ENCODE measurements around the gene CHRNB1.
A peak's percentile ranks its signal among the peaks of the same experiment; 100 is the strongest.
"Not testable (repeated sequence)": the region's sequence is repeated elsewhere in the genome, so short reads cannot be mapped to it uniquely, and the experiment has no call there.

The CHRNB1 gene

DNA sequence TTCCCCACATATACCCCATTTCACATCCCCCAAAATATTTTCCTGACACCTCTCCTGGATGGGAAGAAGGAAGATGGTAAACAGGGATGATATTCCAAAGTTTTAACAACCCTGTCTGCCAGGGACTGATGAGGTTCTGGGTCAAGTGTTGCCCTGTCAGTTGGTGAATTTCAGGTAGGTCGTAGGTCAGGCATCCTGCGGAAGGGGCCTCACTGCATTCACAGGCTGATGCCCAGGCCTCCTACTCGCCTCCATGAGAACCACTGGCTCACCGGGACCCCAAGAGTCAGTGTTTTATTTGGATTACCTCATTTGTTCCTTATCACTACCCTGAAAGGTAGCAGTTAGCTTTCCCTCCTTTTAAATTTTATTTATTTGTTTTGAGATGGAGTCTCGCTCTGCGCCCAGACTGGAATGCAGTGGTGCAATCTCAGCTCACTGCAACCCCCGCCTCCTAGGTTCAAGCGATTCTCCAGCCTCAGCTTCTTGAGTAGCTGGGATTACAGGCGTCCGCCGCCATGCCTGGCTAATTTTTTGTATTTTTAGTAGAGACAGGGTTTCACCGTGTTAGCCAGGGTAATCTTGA is 24.0 kb downstream of the CHRNB1 start:
- no peak for DNase-seq

GRCh38 chr17:7469843-7470242 is 25.0 kb downstream of the CHRNB1 start:
- DNase-seq = not testable (repeated sequence)

DNA sequence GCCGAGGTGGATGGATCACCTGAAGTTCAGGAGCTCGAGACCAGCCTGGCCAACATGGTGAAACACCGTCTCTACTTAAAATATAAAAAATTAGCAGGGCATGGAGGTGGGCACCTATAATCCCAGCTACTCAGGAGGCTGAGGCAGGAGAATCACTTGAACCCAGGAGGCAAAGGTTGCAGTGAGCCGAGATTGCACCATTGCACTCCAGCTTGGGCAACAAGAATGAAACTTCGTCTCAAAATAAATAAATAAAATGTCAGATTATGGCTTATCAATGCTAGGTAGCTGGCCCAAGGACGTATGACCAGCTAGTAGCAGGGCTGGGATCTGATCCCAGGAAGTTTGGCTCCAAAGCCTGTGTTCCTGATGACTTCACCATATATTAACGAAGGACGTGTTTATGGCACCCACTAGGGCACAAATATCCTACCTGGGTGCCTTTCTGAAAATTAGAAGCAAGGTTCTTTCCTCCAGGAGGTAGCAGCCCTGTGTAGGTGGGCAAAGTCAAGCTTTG is 25.7 kb downstream of the CHRNB1 start:
- not testable (repeated sequence) for DNase-seq

- no peak for DNase-seq
These were observed 26.9 kb downstream of the CHRNB1 start for GRCh38 chr17:7471729-7472128.

GRCh38 chr17:7474767-7475166 is 29.9 kb downstream of the CHRNB1 start:
- DNase-seq = not testable (repeated sequence)

- peak; percentile 79 for DNase-seq
These were observed 31.0 kb downstream of the CHRNB1 start for GRCh38 chr17:7475764-7476422.

DNA sequence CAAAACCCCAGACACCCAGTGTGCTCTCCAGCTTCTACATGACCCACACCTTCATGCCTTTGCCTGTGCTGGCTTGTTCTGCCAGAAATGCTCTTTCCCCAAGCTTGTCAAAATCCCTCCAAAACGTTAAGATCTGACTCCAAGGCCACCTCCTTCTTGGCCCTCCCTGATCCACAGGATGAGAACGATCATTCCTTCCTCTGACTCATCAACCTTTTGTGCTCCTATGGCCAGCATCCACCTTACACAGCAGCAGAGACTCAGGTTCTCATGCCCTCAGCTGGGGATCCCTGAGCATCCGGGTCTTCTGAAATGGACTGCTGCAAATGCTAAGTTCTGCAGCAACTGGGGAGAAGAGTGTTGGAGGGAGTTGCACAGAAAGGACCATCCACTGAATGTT is 31.6 kb downstream of the CHRNB1 start:
- no peak for DNase-seq

- DNase-seq = no peak
These were observed 32.1 kb downstream of the CHRNB1 start for GRCh38 chr17:7476951-7477350.

DNA sequence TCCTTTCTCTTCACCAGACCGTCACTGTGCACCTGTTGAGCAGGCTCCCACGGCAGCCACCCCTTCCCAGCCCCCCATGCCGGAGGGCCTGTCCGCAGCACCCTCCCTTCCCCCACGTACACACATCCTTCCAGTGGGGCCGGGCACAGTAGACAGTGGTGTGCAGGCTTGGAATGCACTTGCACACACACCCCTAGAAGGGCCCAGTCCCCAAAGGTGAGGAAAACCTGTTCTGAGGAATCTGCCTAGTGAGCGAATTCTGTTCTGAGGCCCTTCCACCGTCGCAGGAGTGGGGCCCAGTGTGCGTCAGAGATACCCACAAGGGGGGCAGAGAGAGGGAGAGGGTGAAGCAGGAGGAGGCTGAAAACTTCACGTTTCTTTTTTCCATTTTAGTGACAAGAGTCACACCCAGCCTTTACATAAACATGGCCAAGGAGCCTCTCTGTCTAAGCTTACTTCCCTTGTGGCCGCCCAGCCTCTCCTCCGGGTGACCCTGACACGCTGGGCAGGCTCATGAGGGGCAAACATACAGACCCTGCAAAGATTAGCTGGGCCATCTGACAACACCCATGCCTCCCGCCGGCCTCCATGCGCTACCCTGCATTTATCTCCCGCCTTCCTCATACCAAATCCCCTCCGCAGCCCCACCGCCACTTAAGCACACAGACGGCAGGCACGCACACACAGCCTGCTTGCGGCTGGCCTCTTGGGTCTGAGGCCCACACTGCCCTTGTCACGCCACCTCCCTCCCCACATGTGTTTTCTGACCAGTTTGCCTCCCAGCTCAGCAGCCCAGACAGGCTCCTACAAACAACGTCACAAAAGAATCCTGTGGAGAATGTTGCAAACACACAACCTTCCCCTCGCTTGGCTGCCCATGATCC is 32.8 kb downstream of the CHRNB1 start:
- peak; percentile 22 for DNase-seq

GRCh38 chr17:7478276-7479212 is 33.7 kb downstream of the CHRNB1 start:
- DNase-seq = no peak

- DNase-seq = peak; percentile 21
These were observed 34.6 kb downstream of the CHRNB1 start, which contains the start of gene ZBTB4 for GRCh38 chr17:7479213-7480088. Gene ZBTB4 (minus strand): TSS chr17:7479631. CDS start chr17:7466801, 12,830 bp downstream.

GRCh38 chr17:7480089-7480384 is 35.2 kb downstream of the CHRNB1 start:
- no peak for DNase-seq

- not testable (repeated sequence) for DNase-seq
These were observed 36.4 kb downstream of the CHRNB1 start, which contains the start of gene SLC35G6 for GRCh38 chr17:7481275-7481674. Gene SLC35G6 (plus strand): TSS chr17:7481446. CDS start chr17:7481517, 71 bp downstream.

DNA sequence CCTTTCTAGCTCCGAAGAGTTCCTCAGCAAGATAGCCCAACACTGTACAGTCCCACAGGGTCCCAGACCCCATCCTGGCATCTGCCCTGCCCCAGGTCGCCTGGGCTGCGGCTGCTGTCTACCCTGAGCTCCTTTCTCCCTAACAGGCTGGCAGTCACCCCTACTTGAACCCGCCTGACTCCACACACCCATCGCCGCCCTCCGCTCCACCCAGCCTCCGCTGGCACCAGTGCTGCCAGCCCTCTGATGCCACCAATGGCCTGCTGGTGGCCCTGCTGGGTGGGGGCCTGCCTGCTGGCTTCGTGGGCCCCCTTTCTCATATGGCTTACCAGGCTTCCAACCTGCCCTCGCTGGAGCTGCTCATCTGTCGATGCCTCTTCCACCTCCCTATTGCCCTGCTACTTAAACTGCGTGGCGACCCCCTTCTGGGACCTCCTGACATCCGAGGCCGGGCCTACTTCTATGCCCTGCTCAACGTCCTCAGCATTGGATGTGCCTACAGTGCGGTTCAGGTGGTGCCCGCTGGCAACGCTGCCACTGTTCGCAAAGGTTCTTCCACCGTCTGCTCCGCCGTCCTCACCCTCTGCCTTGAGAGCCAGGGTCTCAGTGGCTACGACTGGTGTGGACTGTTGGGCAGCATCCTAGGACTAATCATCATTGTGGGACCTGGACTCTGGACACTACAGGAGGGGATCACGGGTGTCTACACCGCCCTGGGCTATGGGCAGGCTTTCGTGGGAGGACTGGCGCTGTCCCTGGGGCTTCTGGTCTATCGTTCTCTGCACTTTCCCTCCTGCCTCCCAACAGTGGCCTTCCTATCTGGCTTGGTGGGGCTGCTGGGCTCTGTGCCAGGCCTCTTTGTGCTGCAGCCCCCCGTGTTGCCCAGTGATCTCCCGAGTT is 37.2 kb downstream of the CHRNB1 start:
- not testable (repeated sequence) for DNase-seq

GRCh38 chr17:7482742-7483088 is 37.9 kb downstream of the CHRNB1 start:
- DNase-seq = not testable (repeated sequence)

DNA sequence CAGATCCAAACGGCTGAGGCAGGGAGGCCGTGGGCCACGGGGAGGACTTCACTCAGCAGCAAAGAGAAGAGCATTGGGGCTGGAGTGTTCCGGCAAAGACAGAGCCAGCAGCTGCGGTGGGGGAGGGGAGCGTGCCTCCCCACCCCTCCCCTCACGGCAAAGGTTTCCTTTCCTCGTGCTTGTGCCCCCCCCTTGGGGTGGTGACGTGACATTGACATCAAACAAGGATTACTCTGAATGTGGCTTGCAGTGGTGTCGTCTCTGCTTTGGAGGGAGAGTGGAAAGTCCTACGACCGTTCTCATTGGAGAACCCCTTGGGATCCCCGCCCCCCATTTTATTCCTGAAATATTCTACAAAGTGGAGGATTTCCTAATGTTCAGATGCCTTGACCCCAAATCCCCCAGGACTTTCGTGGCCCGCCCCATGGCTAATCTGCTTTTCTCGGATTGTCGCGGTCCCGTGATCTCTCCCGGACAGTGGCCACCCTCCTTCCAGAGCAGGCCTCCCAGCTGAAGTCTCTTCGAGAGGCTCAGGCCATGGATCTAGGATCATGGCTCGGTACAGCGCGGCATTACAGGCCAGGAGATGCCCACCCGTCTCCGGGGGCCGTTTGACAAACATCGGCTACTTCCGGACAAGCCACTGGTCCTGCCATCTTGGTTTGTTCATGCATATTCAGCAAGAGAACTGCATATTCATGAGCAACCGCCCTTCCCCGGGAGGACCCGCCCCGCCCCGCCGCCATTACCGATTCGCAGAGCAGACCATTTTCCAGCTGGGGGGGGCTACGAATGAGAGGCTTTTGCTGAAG is 38.6 kb downstream of the CHRNB1 start:
- DNase-seq = peak; percentile 94

DNA sequence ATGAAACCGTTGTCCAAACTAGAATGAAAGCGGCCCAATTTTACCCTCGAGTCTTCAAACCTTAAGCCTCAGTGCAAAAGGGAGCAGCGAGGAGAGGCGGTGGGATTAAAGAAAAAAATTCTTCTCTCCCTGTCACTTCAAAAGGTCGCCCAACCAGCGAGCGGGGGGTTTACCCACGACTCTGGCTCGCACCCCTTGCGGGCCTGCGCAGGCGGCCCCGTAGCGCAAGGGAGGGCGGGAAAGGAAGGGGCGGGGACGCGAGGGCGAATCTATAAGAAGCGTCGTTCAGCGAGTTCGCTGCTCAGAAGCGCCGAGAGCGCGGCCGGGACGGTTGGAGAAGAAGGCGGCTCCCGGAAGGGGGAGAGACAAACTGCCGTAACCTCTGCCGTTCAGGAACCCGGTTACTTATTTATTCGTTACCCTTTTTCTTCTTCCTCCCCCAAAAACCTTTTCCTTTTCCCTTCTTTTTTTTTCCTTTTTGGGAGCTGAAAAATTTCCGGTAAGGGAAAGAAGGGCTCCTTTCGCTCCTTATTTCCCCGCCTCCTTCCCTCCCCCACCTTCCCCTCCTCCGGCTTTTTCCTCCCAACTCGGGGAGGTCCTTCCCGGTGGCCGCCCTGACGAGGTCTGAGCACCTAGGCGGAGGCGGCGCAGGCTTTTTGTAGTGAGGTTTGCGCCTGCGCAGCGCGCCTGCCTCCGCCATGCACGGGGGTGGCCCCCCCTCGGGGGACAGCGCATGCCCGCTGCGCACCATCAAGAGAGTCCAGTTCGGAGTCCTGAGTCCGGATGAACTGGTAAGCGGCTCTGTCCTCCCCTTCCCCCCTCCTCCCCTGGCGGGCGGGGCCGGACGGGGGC is 39.4 kb downstream of the CHRNB1 start, which contains the start of gene POLR2A:
Gene POLR2A (plus strand): TSS at position 300 of the 852 bp plus-strand sequence.
- peak; percentile 97 for DNase-seq

DNA sequence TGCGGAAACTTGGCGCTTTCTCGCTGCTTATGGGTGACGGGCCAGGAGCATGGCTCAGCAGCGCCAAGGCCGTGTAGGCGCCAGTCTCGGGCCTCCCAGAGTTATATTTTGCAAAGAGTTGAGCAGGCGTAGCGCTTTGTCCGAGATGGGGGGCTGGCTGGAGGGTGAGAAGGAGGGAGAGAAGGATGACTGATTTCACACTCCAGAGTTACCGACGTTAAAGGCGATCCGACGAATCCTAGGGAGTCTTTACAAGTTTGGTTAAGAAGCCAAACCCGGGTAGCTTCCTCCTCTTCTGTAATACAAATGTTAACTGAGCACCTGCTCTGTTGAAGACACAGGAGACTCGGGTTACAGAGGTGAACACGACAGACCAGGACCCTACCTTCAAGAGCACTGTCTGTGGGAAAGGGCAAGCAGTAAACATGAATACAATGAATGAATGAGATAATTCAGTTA is 40.1 kb downstream of the CHRNB1 start:
- DNase-seq = no peak
